H9 (cell line): ENCODE measurements around the gene ZNF629. TPM values are rescaled to one million over a fixed set of nuclear protein-coding genes. Genes with fewer than 3 reads are reported as not detected.

Source experiments
- DNase-seq: peaks from one replicate; pipeline ENCODE4 v3.0.0-alpha.2; 2017
- H2AFZ ChIP-seq: one replicate; pipeline ENCODE4 v1.6.1; 2013; ENCODE audit warnings: mild to moderate bottlenecking, low read length, control low read depth, moderate library complexity
- H2AK5ac ChIP-seq: 2 replicates; pipeline ENCODE4 v1.6.1; 2013; ENCODE audit warnings: low read length, control low read depth, mixed read lengths; ENCODE audit not compliant: insufficient read length
- H2BK120ac ChIP-seq: one replicate; pipeline ENCODE4 v1.6.1; 2013; ENCODE audit warnings: low read depth, mild to moderate bottlenecking, low read length, control low read depth, inconsistent platforms; ENCODE audit not compliant: poor library complexity, severe bottlenecking
- H2BK12ac ChIP-seq: 2 replicates; pipeline ENCODE4 v1.6.1; 2013; ENCODE audit warnings: low read length, control low read depth, mixed read lengths, low read depth; ENCODE audit not compliant: insufficient read length
- H2BK15ac ChIP-seq: 2 replicates; pipeline ENCODE4 v1.6.1; 2013; ENCODE audit warnings: low read depth, low read length, control low read depth
- H2BK20ac ChIP-seq: one replicate; pipeline ENCODE4 v1.6.1; 2013; ENCODE audit warnings: low read depth, mild to moderate bottlenecking, low read length, control low read depth, inconsistent platforms; ENCODE audit not compliant: poor library complexity, severe bottlenecking
- H2BK5ac ChIP-seq: 2 replicates; pipeline ENCODE4 v1.6.1; 2013; ENCODE audit warnings: low read length, control low read depth, mixed read lengths; ENCODE audit not compliant: insufficient read length
- H3K14ac ChIP-seq: 2 replicates; pipeline ENCODE4 v1.6.1; 2013; ENCODE audit warnings: low read length, control low read depth; ENCODE audit not compliant: insufficient read depth
- H3K18ac ChIP-seq: 2 replicates; pipeline ENCODE4 v1.6.1; 2013; ENCODE audit warnings: low read depth, mild to moderate bottlenecking, mixed read lengths, low read length, control low read depth; ENCODE audit not compliant: insufficient read length
- H3K23ac ChIP-seq: 2 replicates; pipeline ENCODE4 v1.6.1; 2013; ENCODE audit warnings: low read length, control low read depth, mixed read lengths, low read depth; ENCODE audit not compliant: insufficient read length
- H3K23me2 ChIP-seq: 2 replicates; pipeline ENCODE4 v1.6.1; 2013; ENCODE audit warnings: low read depth, mild to moderate bottlenecking, mixed read lengths, low read length, control low read depth; ENCODE audit not compliant: insufficient read length, poor library complexity, severe bottlenecking
- H3K27ac ChIP-seq: 2 replicates; pipeline ENCODE4 v1.5.1; 2013; ENCODE audit warnings: low read length, control low read depth, mixed read lengths, low read depth; ENCODE audit not compliant: insufficient read length
- H3K27me3 ChIP-seq: 2 replicates; pipeline ENCODE4 v1.6.1; 2013; ENCODE audit warnings: low read length, control low read depth, inconsistent platforms; ENCODE audit not compliant: insufficient read depth
- H3K4ac ChIP-seq: 2 replicates; pipeline ENCODE4 v1.6.1; 2013; ENCODE audit warnings: low read depth, mild to moderate bottlenecking, control low read depth, inconsistent platforms, low read length, moderate library complexity
- H3K4me1 ChIP-seq: 2 replicates; pipeline ENCODE4 v1.6.1; 2013; ENCODE audit warnings: low read length, control low read depth, inconsistent platforms; ENCODE audit not compliant: insufficient read depth
- H3K4me2 ChIP-seq: 2 replicates; pipeline ENCODE4 v1.6.1; 2013; ENCODE audit warnings: low read length, control low read depth, mixed read lengths; ENCODE audit not compliant: insufficient read length, insufficient read depth
- H3K56ac ChIP-seq: 2 replicates; pipeline ENCODE4 v1.6.1; 2013; ENCODE audit warnings: low read depth, mild to moderate bottlenecking, mixed read lengths, low read length, control low read depth; ENCODE audit not compliant: insufficient read length
- H3K79me1 ChIP-seq: 2 replicates; pipeline ENCODE4 v1.6.1; 2013; ENCODE audit warnings: low read depth, mild to moderate bottlenecking, moderate library complexity, low read length, control low read depth, inconsistent platforms; ENCODE audit not compliant: insufficient read depth, poor library complexity, severe bottlenecking
- H3K79me2 ChIP-seq: 2 replicates; pipeline ENCODE4 v1.6.1; 2013; ENCODE audit warnings: low read length, control low read depth, inconsistent platforms; ENCODE audit not compliant: insufficient read depth
- H3K9ac ChIP-seq: 2 replicates; pipeline ENCODE4 v1.6.1; 2013; ENCODE audit warnings: low read length, control low read depth, mixed read lengths; ENCODE audit not compliant: insufficient read length; ENCODE audit errors: extremely low read depth
- H3K9me3 ChIP-seq: one replicate; pipeline ENCODE4 v1.6.1; 2013; ENCODE audit warnings: low read depth, low read length, inconsistent platforms; ENCODE audit not compliant: control insufficient read depth
- H3T11ph ChIP-seq: one replicate; pipeline ENCODE4 v1.6.1; 2013; ENCODE audit warnings: mild to moderate bottlenecking, low read length, control low read depth, inconsistent platforms
- H4K20me1 ChIP-seq: one replicate; pipeline ENCODE4 v1.6.1; 2013; ENCODE audit not compliant: control insufficient read depth, insufficient read length, insufficient read depth
- H4K5ac ChIP-seq: 2 replicates; pipeline ENCODE4 v1.6.1; 2013; ENCODE audit warnings: low read depth, mild to moderate bottlenecking, mixed read lengths, low read length, control low read depth; ENCODE audit not compliant: insufficient read length
- H4K8ac ChIP-seq: replicated peaks from 2 replicates; pipeline ENCODE4 v1.6.1; 2013; ENCODE audit warnings: low read length, control low read depth, mixed read lengths, low read depth; ENCODE audit not compliant: insufficient read length
- H4K91ac ChIP-seq: 2 replicates; pipeline ENCODE4 v1.6.1; 2013; ENCODE audit warnings: low read depth, mild to moderate bottlenecking, moderate library complexity, mixed read lengths, low read length, control low read depth; ENCODE audit not compliant: insufficient read length
- H3K27ac Mint-ChIP-seq, 3 experiments: 2 replicates in 2 of 3; 3 replicates in 1 of 3; pipeline ENCODE4 v1.8.0; 2020 to 2021; ENCODE audit warnings: mixed read lengths in 3 of 3, mild to moderate bottlenecking in 1 of 3, moderate library complexity in 1 of 3
- H3K27me3 Mint-ChIP-seq: 2 replicates; pipeline ENCODE4 v1.8.0; 2021; ENCODE audit warnings: low read depth, mild to moderate bottlenecking, moderate library complexity, mixed read lengths
- H3K36me3 Mint-ChIP-seq, 3 experiments: 2 replicates in 2 of 3; 3 replicates in 1 of 3; pipeline ENCODE4 v1.8.0; 2020 to 2021; ENCODE audit warnings: low read depth in 3 of 3, mixed read lengths in 3 of 3; ENCODE audit not compliant: insufficient read depth in 1 of 3
- H3K4me1 Mint-ChIP-seq, 2 experiments: 2 replicates each; pipeline ENCODE4 v1.8.0; 2020; ENCODE audit warnings: mixed read lengths in 2 of 2
- H3K4me3 Mint-ChIP-seq, 2 experiments: 2 replicates in 1 of 2; 3 replicates in 1 of 2; pipeline ENCODE4 v1.8.0; 2020 to 2021; ENCODE audit warnings: mild to moderate bottlenecking in 2 of 2, mixed read lengths in 2 of 2, moderate library complexity in 1 of 2
- H3K9me3 Mint-ChIP-seq, 2 experiments: 2 replicates in 1 of 2; 3 replicates in 1 of 2; pipeline ENCODE4 v1.8.0; 2020; ENCODE audit warnings: mild to moderate bottlenecking in 2 of 2, mixed read lengths in 2 of 2, moderate library complexity in 1 of 2
- WGBS: extraction: QIAGEN DNeasy Blood & Tissue Kit; methylation state at CpG from one replicate; pipeline ENCODE4 v1.1.7; 2013; ENCODE audit warnings: missing lambda C conversion rate, low lambda C conversion rate, mixed read lengths; ENCODE audit not compliant: insufficient read length; ENCODE audit errors: extremely low coverage; 5-methylcytosine and 5-hydroxymethylcytosine counted together
- total RNA-seq: library from RNA; stranded (reverse); gene quantifications from 2 replicates; pipeline ENCODE4 v1.2.1, GENCODE V29; 2021
- TF ChIP-seq, protein P1 (sequence below): fragments of 200-600 bp; sonication (generic); conservative IDR thresholded peaks from 3 replicates; pipeline ENCODE4 v1.8.0; 2021; ENCODE audit warnings: antibody characterized with exemption, mild to moderate bottlenecking

Gene ZNF629
- total RNA-seq, 1 experiment from 2014 or later, result 20.0 TPM

GRCh38 chr16:30744183-30744582 lies 42.8 kb downstream of the ZNF629 start:
- no peak overlapping the region for H4K5ac ChIP-seq
- TF ChIP-seq, protein P1, sequence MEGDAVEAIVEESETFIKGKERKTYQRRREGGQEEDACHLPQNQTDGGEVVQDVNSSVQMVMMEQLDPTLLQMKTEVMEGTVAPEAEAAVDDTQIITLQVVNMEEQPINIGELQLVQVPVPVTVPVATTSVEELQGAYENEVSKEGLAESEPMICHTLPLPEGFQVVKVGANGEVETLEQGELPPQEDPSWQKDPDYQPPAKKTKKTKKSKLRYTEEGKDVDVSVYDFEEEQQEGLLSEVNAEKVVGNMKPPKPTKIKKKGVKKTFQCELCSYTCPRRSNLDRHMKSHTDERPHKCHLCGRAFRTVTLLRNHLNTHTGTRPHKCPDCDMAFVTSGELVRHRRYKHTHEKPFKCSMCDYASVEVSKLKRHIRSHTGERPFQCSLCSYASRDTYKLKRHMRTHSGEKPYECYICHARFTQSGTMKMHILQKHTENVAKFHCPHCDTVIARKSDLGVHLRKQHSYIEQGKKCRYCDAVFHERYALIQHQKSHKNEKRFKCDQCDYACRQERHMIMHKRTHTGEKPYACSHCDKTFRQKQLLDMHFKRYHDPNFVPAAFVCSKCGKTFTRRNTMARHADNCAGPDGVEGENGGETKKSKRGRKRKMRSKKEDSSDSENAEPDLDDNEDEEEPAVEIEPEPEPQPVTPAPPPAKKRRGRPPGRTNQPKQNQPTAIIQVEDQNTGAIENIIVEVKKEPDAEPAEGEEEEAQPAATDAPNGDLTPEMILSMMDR, result no peak
- no peaks in the 10 kb centered on the region for H3K79me1 ChIP-seq
- no peak overlapping the region for H2AFZ ChIP-seq
- no peak overlapping the region for H4K8ac ChIP-seq
- H3K18ac ChIP-seq, result no peak overlapping the region
- Mint-ChIP-seq H3K4me3 (no peak overlapping the region), H3K27me3 (no peaks in the 10 kb centered on the region), H3K36me3 (peaks cover 0 to 41% (median 21%) of the 10 kb centered on the region in 3 experiments; a peak in 5 of 7 replicates), H3K9me3 (peaks cover 0 to 1% of the 10 kb centered on the region in 2 experiments; a peak in 1 of 5 replicates), H3K27ac (no peak overlapping the region), H3K4me1 (peaks cover 12 to 28% of the 10 kb centered on the region in 2 experiments)
- no peaks in the 10 kb centered on the region for H3K27me3 ChIP-seq
- no peak overlapping the region for H3K23ac ChIP-seq
- H4K91ac ChIP-seq, result no peak overlapping the region
- H2AK5ac ChIP-seq, result no peak overlapping the region
- no peak overlapping the region for H2BK15ac ChIP-seq
- no peak overlapping the region for H3K4ac ChIP-seq
- no peak overlapping the region for H2BK120ac ChIP-seq
- H2BK12ac ChIP-seq, result no peak overlapping the region
- H2BK5ac ChIP-seq, result no peak overlapping the region
- no peaks in the 10 kb centered on the region for H4K20me1 ChIP-seq
- no CpG with 5 or more reads among the region's 2 CpGs for WGBS
- H3T11ph ChIP-seq, result no peak overlapping the region
- H3K14ac ChIP-seq, result no peak overlapping the region
- no peak for DNase-seq
- H3K4me1 ChIP-seq, result no peaks in the 10 kb centered on the region
- peaks cover 5% of the 10 kb centered on the region for H3K23me2 ChIP-seq
- H3K9me3 ChIP-seq, result no peaks in the 10 kb centered on the region
- no peak overlapping the region for H3K4me2 ChIP-seq
- H3K27ac ChIP-seq, result no peak overlapping the region
- no peak overlapping the region for H3K56ac ChIP-seq
- no peak overlapping the region for H2BK20ac ChIP-seq
- H3K9ac ChIP-seq, result no peak overlapping the region
- no peaks in the 10 kb centered on the region for H3K79me2 ChIP-seq
